Activated naive CD8-positive, alpha-beta T cell treated with anti-CD3 and anti-CD28 coated beads, Interleukin-2, amount 50 U/mL, for 16 hours (primary cell): ENCODE data around the gene FEN1.

Source experiments
- DNase-seq: peaks from one replicate; pipeline ENCODE4 v3.0.0-alpha.2; 2020; ENCODE audit warnings: low read depth, low spot score

Gene FEN1

DNA sequence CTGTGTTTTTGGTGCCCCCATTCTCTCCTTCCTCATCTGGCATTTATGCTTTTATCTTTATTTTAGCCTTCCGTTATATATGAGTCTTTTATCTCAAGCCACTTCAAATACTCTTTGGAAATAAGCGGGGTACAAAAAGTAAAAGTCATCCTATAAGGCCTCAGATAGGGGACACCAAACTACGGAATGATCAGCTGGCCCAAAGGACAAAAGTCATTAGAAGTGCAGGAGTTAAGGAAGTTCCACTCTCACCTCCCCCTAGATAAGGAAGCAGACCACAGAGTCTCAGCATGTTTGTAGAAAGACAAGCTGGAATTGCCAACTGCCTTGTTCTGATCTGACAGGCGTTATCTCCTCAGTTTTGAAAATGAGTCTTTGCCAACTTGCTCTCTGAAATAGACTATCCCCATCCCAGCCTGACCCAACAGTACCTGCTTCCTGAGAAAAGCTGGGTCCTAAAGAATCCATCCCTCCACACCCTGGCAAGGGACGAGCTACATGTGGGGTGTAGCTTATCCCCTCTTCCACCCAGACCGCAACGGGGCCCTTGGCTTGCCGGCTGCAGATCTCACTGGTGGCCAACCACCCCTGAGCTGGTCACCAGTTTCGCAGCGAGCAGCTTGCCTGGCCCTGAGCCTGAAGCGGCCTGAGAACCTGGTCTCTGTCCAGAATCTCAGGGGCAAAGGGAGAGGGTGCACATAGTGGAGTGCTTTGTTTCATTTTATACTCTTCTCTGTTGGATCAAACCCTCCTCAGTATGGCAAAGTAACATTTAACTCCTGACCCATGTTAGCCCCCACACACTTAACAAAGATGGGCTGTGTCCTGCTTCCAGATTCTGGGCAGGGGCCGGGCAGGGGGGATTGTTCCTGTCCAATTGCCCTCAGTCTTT lies 49.2 kb downstream of the FEN1 start:
- DNase-seq: no peak

DNA sequence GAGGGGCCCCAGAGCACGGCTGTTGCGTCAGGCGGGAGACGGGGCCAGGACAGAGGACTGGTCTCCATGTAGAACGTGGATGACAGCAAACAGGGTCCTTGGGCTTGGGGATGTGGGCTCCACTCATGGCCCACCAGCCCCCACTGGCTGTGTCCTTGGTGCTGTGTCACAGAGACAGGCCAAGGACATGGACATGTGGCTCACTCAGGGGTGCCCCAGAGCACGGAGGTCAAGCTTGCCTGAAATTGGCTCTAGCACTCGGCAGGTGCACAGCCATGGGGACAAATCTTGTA lies 49.8 kb downstream of the FEN1 start:
- no peak for DNase-seq

DNA sequence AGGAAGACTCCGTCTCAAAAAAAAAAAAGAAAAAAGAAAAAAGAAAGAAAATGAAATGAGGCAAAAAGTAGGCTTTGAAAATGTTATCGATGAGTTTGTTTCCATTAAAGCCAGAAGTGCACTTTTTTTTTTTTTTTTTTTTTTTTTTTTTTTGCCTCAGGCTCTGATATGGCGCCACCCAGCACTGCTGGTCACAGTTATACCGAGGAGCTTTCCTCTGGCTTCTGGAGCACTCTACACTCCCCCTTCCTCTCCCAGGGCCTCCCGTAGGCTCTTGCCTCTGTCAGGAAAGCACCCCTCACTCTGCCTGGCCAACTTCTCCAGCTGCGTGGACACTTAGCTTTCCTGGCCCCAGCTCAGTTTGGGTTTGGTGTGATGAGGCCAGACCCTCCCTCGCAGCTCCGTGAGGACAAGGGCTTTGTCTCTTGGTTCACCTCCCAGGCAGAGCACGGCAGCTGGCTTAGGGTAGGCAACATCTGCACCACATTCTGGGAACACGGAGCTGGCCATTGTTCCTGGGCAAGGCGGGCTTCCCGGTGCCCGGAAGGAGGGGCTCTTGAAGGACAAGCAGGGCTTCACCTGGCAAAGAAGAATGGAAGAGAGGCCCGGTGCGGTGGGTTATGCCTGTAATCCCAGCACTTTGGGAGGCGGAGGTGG lies 52.3 kb downstream of the FEN1 start:
- no peak for DNase-seq

DNA sequence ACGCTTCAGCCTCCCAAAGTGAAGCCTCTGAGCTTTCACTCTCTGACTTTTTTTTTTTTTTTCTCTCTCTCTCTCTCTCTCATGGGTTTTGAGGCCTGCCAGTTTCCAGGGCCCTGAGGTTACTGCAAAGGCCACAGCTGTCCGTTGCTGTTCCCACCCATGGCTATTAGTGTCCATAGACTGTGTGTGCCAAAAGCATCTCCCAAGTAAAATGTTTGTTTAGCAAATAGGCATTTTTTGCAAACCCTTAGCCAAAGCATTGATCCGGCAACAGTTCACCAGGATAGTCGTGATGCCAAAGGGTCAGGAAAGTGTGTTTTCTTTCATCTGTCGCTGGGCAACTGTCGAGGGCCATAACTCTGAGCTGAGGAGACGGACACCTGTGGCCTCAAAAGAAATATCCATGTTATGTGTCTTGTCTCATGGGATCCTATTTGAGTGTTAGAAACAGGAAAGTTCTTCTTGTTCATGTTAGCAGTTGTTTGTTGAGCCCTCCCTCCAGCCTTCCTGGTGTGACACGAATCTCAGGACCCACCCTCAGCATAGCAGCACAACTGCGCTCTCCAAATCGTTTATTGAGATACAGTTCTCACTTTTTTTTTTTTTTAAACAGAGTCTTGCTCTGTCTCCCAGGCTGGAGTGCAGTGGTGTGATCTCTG lies 53.8 kb downstream of the FEN1 start:
- DNase-seq: no peak
